Measurements from ENCODE around the gene PCMT1. TPM values are rescaled to one million over a fixed set of nuclear protein-coding genes. Genes with fewer than 3 reads are reported as not detected.

Gene PCMT1
- polyA plus RNA-seq, 3 donors: 84.8 to 315 (median 262) TPM

DNA sequence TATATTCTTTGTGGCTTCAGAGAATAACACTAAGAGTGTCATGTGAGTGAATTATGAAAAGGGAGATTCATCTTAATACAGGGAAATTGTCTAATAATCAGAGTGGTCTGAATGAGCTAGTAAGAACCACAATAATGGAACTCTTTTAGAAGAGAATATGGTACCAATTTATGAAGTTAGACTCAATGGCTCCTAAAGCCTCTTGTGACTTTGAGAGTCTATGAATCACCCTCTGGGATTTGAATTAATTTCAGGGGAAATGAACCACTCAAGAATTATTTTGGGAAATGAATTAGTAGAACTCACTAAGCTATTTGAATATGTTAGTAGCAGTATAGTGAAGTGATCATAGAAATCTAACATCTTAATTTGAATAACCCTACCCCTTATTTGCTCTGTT is 14.3 kb downstream of the PCMT1 start:
- Mint-ChIP-seq H3K27me3 (ENCODE audit: low read depth in 3 of 3) (no peaks in the 10 kb centered on the region), H3K36me3 (peaks cover 26 to 44% of the 10 kb centered on the region in 2 donors), H3K9me3 (peaks cover 0 to 10% (median 4%) of the 10 kb centered on the region in 7 donors), H3K4me3 (no peak overlapping the region), H3K4me1 (peaks cover 42% of the 10 kb centered on the region), H3K27ac (peak overlapping the region in 2 of 7 donors; percentile 30 to 41)
- TF ChIP-seq, protein P1, sequence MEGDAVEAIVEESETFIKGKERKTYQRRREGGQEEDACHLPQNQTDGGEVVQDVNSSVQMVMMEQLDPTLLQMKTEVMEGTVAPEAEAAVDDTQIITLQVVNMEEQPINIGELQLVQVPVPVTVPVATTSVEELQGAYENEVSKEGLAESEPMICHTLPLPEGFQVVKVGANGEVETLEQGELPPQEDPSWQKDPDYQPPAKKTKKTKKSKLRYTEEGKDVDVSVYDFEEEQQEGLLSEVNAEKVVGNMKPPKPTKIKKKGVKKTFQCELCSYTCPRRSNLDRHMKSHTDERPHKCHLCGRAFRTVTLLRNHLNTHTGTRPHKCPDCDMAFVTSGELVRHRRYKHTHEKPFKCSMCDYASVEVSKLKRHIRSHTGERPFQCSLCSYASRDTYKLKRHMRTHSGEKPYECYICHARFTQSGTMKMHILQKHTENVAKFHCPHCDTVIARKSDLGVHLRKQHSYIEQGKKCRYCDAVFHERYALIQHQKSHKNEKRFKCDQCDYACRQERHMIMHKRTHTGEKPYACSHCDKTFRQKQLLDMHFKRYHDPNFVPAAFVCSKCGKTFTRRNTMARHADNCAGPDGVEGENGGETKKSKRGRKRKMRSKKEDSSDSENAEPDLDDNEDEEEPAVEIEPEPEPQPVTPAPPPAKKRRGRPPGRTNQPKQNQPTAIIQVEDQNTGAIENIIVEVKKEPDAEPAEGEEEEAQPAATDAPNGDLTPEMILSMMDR (IDR thresholded peaks at IDR 0.05): no peak
- H2AFZ ChIP-seq (ENCODE audit: insufficient read depth, low read depth, low read length, poor library complexity, severe bottlenecking): no peak overlapping the region
- no peak overlapping the region for H3K9ac ChIP-seq (ENCODE audit: insufficient read depth, low read length, poor library complexity, severe bottlenecking)
- no peaks in the 10 kb centered on the region for H3K9me3 ChIP-seq (replicated peaks in 1 of 2; ENCODE audit: control insufficient read depth in 1 of 2, insufficient read depth in 1 of 2, low read length in 2 of 2)
- intact Hi-C loops (cut with micrococcal nuclease): no loop called here
- peaks cover 78% of the 10 kb centered on the region for H4K20me1 ChIP-seq (ENCODE audit: insufficient read depth, low read length)
- peaks cover 34 to 35% of the 10 kb centered on the region in 2 donors for H3K4me1 ChIP-seq (ENCODE audit: control insufficient read depth in 1 of 2, insufficient read depth in 2 of 2, low read length in 2 of 2)
- peaks cover 92% of the 10 kb centered on the region for H3K79me2 ChIP-seq (ENCODE audit: insufficient read depth, low read length)
- DNase-seq: no peak
- no peaks in the 10 kb centered on the region for H3K27me3 ChIP-seq (ENCODE audit: control insufficient read depth in 2 of 2, insufficient read depth in 2 of 2, low read length in 2 of 2)
- peak overlapping the region in 1 of 2 donors; percentile 66 for H3K27ac ChIP-seq (ENCODE audit: low read depth in 1 of 2, low read length in 2 of 2)
- H3K4me3 ChIP-seq (replicated peaks in 1 of 3; ENCODE audit: low read depth in 2 of 3, low read length in 3 of 3): no peak overlapping the region
- peaks cover 10 to 46% of the 10 kb centered on the region in 2 donors for H3K36me3 ChIP-seq (replicated peaks in 1 of 2; ENCODE audit: control insufficient read depth in 1 of 2, insufficient read depth in 2 of 2, low read length in 2 of 2)
- H3K4me2 ChIP-seq (replicated peaks; ENCODE audit: extremely low read depth, low read length, poor library complexity, severe bottlenecking): no peak overlapping the region

DNA sequence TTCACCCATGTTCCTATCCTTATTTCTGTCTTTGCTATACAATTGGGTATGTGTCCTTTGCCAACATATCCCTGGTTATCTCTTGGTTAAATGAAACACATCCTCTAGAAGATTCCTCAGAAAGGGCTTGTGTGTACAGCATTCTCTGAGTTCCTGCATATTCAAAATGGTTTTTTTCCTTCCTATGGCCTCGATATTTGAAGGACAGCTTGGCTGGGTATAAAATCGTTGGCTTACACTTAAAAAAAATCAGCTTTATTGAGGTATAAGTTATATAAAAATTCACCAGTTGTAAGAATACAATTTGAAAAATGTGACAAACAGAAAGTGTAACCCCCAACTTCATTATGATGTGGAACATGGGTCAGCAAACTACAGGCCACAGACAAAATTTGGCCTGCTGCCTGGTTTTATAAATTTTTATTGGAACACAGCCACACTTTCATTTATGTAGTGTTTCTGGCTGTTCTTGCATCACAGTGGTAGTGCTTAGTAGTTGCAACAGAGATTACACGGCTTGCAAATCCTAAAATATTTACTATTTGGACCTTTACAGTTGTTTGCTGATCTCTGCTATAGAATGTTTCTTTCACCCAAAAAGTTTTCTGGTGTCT is 16.7 kb downstream of the PCMT1 start:
- no peak overlapping the region for H3K4me3 ChIP-seq (replicated peaks in 1 of 3; ENCODE audit: low read depth in 2 of 3, low read length in 3 of 3)
- TF ChIP-seq, protein P1 (IDR thresholded peaks at IDR 0.05): no peak
- Mint-ChIP-seq H3K27ac (peak overlapping the region; percentile 74 to 89 (median 86)), H3K36me3 (peaks cover 24 to 46% of the 10 kb centered on the region in 2 donors), H3K4me3 (peak overlapping the region in 1 of 2 donors; percentile 35), H3K4me1 (peaks cover 28% of the 10 kb centered on the region), H3K27me3 (ENCODE audit: low read depth in 3 of 3) (no peaks in the 10 kb centered on the region), H3K9me3 (peaks cover 0 to 10% (median 4%) of the 10 kb centered on the region in 7 donors)
- peaks cover 19 to 20% of the 10 kb centered on the region in 2 donors for H3K4me1 ChIP-seq (ENCODE audit: control insufficient read depth in 1 of 2, insufficient read depth in 2 of 2, low read length in 2 of 2)
- H3K36me3 ChIP-seq (replicated peaks in 1 of 2; ENCODE audit: control insufficient read depth in 1 of 2, insufficient read depth in 2 of 2, low read length in 2 of 2): peaks cover 16 to 48% of the 10 kb centered on the region in 2 donors
- no CpG with 5 or more reads among the region's 3 CpGs for WGBS (ENCODE audit: insufficient coverage)
- DNase-seq: peak in 2 of 3 donors; percentile 33 to 66
- H2AFZ ChIP-seq (ENCODE audit: insufficient read depth, low read depth, low read length, poor library complexity, severe bottlenecking): no peak overlapping the region
- intact Hi-C loops (cut with micrococcal nuclease): no loop called here
- H3K4me2 ChIP-seq (replicated peaks; ENCODE audit: extremely low read depth, low read length, poor library complexity, severe bottlenecking): no peak overlapping the region
- H3K9ac ChIP-seq (ENCODE audit: insufficient read depth, low read length, poor library complexity, severe bottlenecking): no peak overlapping the region
- H3K27me3 ChIP-seq (ENCODE audit: control insufficient read depth in 2 of 2, insufficient read depth in 2 of 2, low read length in 2 of 2): no peaks in the 10 kb centered on the region
- H3K79me2 ChIP-seq (ENCODE audit: insufficient read depth, low read length): peaks cover 91% of the 10 kb centered on the region
- no peaks in the 10 kb centered on the region for H3K9me3 ChIP-seq (replicated peaks in 1 of 2; ENCODE audit: control insufficient read depth in 1 of 2, insufficient read depth in 1 of 2, low read length in 2 of 2)
- H4K20me1 ChIP-seq (ENCODE audit: insufficient read depth, low read length): peaks cover 77% of the 10 kb centered on the region
- H3K27ac ChIP-seq (ENCODE audit: low read depth in 1 of 2, low read length in 2 of 2): peak overlapping the region in 1 of 2 donors; percentile 47
